Activated CD4-positive, CD25-positive, alpha-beta regulatory T cell treated with anti-CD3 and anti-CD28 coated beads, Interleukin-2, amount 50 U/mL, for 24 hours (primary cell): ENCODE measurements around the gene PDZRN3.

Experiments
- ATAC-seq, 2 donors: fragments of 150-1000 bp; cut with Tn5 transposase; one replicate each; pipeline ENCODE4 v1.10.0; 2021; ENCODE audit warnings: mild to moderate bottlenecking in 1 of 2, moderate library complexity in 1 of 2

PDZRN3 gene

GRCh38 chr3:73624821-73625665, at the start of gene PDZRN3:
PDZRN3 (minus strand) TSS chr3:73624941.
- no peak for ATAC-seq

GRCh38 chr3:73674280-73674679, 49.5 kb upstream of the PDZRN3 start:
- no peak for ATAC-seq

DNA sequence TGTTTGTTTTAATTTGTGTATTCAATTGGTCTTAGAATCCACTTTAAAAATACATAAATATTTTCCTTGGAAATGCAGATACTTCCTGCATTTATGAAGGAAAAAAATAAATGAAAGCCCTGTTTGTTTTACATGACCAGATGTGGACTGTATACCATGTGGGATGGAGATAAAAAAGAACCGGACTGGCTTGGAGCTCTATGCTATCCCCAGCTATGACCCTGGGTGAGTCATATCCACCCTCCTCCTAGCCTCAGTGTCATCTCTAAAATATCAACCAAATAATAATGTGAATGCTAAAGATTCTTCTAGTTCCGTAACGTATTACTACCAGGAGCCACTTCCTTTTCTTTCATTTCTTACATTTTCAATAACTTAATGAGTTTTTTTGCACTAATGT, 44.5 kb upstream of the PDZRN3 start:
- no peak for ATAC-seq

- no peak for ATAC-seq
These were observed 43.6 kb upstream of the PDZRN3 start for GRCh38 chr3:73668391-73668790.

GRCh38 chr3:73667889-73668288, 43.1 kb upstream of the PDZRN3 start:
- no peak for ATAC-seq

GRCh38 chr3:73665286-73665685, 40.5 kb upstream of the PDZRN3 start:
- ATAC-seq, result no peak

GRCh38 chr3:73664389-73664788, 39.6 kb upstream of the PDZRN3 start:
- no peak for ATAC-seq

DNA sequence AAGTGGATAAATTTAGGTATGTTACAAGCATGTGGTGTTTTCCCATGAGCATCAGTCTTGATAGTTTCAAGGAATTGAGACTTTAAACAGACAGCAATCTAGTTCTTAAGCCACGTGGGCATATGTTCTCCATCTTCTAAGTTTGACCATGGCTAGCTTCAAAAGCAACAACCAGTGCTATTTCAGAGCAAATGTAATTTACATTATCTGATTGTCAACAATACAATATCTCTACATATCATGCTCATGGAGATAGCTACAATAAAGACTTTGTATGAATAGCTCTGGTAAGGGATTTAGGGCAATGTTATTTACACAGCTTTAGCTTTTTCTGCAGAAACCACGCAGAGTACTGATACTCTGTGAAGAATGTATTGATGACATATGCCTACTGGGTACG, 38.8 kb upstream of the PDZRN3 start:
- no peak for ATAC-seq

DNA sequence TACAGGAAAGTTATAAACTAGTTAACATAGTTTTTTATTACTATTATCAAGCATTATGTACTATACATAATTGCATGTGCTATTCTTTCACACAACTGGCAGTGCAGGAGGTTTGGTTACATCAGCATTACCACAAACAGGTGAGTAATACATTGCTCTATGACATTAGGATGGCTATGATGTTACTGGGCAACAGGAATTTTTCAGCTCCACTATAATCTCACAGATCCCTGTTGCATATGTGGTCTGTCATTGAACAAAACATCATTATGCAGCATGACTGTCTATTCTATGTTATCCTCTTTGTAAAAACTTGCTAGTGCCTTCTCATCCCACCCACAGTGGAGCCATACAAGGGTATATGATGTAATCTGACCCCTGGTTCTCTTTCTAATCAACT, 36.5 kb upstream of the PDZRN3 start:
- no peak for ATAC-seq

- ATAC-seq, result no peak
These were observed 33.5 kb upstream of the PDZRN3 start for GRCh38 chr3:73658227-73658626.

GRCh38 chr3:73657186-73657585, 32.4 kb upstream of the PDZRN3 start:
- ATAC-seq, result no peak

GRCh38 chr3:73656241-73656890, 31.6 kb upstream of the PDZRN3 start:
- ATAC-seq, result no peak

- ATAC-seq, result no peak
These were observed 30.5 kb upstream of the PDZRN3 start for GRCh38 chr3:73655197-73655596.

DNA sequence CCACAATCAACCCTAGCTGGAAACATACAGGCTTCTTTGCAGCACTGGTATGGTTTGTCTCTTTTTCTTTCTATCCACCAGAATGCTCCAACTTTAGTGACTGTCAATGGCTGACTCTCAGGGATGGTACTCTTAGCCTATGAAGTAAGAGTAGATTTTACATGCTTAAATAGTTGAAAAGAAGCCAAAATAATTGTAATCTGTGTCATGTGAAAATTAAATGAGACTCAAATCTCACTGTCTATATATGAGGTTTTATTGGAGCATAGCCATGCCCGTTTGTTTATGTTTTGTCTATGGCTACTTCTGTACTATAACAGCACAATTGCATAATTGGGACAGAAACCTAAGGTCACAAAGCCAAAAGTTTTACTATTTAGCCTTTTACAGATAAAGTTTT, 29.1 kb upstream of the PDZRN3 start:
- no peak for ATAC-seq

DNA sequence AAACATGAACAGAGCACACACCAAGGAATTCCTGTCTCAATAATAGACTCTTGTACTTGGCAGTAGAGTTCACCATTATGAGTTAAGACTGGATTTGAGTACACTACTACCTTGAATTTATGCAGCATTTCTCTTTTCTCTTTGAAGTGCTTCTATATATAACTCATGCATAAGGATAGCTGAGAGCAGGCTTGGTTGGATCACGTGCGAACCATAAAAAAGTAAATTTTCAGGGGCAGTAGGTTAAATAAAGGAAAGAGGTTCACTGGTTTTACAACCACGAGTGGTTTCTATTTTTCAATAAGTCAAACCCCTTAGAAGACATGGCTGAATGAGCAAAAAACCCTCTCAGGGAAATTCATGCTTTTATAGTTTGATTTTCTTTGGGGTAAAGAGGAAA, 28.6 kb upstream of the PDZRN3 start:
- ATAC-seq, result no peak

GRCh38 chr3:73652896-73653295, 28.2 kb upstream of the PDZRN3 start:
- ATAC-seq, result no peak

DNA sequence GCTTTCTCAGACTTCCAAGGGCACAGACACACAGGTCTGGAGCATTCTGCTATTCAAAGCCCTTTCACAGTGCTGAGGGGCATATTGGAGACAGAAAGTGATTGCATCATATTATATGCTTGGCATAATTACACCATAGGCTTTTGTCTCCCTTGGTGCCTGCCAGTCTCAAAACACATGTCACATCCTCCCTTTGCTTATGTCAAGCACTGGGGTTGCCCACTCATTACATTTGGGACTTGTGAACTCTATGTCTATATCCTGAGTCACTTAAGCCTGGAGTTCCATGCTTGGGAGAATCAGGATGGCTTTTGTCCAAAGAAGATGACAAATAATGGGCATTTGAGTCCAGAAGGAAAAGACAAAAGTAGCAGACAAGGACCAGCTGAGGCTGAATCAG, 12.3 kb upstream of the PDZRN3 start:
- ATAC-seq, result no peak

GRCh38 chr3:73635254-73635653, 10.5 kb upstream of the PDZRN3 start:
- ATAC-seq, result no peak

DNA sequence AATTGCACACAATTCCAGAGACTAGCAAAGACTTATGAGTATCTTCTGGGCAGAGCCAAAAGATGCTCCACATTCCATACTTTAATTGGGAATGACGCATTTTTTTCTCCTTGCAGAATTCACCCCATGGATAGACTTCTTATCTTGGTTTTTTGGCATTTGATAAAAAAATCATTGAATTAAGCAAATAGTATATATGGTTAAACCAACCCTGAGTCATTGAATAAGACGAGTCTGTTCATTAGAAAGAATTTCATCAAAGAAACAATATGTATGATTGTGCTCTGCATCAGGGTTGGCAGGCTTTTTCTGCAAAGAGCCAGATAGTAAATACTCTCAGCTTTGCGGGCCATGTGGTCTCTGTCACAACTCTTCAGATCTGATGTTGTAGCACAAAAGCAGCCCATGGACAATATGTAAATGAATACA, 9.2 kb upstream of the PDZRN3 start:
- ATAC-seq, result no peak

DNA sequence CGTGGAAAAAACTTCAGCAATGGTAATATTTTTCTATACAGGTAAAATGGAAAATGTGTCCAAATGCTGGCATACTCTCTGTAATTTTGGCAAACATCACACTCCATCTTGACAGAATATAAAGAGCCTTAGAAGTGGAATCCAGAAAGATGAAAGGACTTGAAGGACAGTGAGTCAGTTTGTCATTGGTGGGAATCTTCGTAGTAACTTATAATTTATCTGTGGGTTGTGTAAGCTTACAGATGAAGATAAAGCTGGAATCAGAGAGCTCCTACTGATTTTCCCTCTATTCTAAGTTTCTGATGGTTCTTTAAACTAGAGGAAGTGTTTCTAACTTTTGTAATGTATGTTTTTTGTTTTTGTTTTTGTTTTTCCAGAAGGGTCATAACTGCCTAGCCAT, 8.7 kb upstream of the PDZRN3 start:
- no peak for ATAC-seq

- ATAC-seq, result no peak
These were observed 1.4 kb upstream of the PDZRN3 start for GRCh38 chr3:73626106-73626505.

GRCh38 chr3:73624017-73624820, 522 bp downstream of the PDZRN3 start:
- no peak for ATAC-seq

DNA sequence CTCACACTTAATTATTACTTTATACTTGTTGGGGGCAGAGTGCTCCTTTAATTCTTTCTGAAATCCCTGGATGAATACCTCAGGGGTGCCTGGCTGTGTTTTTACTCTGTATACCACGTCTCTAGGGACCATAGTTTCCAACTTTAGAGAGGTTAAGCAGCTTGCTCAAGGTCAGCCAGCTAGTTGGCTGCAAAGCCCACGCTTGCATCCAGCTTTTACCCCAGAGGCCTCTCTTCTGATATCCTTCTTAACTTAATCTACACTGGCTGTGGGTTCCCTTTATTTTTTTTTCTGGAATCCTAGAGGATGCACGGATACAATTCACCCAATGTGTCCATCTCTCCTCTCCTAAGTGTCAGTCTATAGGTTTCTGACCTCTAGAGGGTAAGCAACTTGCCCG, 1.4 kb downstream of the PDZRN3 start:
- no peak for ATAC-seq
